GM18520 (cell line): ENCODE data around the gene DNAAF5.

Experiments
- ATAC-seq: cut with Tn5 transposase; IDR thresholded peaks from one replicate; pipeline ENCODE4 v1.9.1; 2021; ENCODE audit not compliant: unreplicated experiment

DNAAF5 gene

DNA sequence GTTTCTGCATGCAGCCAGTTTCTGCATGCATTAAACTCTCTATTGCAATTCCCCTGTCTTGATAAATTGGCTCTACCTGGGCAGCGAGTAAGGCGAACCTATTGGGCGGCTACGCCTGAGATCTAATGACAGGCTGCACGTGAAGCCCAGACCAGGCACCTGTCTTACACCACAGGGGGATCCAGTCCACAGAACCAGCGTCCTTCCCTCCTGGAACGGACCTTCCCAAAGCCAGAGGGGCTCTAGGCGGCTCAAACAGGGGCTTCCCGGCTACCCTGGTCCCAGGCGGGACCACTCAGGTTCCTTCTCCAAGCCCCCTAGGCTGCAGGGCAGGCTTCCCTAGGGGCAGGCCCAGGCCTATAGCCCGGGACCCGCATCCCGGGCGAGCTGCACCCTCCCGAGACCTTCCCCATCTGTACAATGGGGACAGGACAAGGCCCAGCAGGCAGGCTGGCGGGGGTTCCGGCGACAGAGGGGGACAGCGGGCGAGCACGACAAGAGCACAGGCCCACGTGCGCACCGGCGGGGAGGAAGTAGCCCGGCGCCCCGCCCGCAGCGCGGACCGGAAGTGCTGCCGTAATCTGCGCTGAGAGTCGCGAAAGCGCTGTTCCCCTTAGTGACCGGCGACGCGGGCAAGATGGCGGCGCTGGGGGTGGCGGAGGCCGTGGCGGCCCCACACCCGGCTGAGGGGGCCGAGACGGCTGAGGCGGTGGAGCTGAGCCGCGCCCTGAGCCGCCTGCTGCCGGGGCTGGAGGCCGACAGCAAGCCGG, at the start of gene DNAAF5:
TSS of gene DNAAF5 (plus strand) at position 616 of the 770 bp plus-strand sequence. CDS start at position 638, 22 bp downstream.
- ATAC-seq, result peak; percentile 86

DNA sequence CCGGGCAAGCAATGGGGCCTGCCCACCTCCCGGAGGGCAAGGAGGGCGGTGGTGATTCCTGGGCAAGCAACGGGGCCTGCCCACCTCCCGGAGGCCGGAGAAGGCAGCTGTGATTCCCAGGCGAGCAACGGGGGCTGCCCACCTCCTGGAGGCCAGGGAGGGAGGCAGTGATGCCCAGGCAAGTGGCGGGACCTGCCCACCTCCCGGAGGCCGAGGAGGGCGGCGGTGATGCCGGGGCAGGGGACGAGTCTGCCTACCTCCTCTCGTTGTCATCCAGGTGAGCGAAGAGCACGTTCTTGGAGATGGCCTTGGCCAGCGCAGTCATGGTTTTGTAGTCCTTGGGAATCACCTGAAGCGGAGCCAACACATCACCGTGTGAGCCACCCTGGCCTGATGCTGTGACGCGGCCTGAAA, 49.5 kb upstream of the DNAAF5 start:
- no peak for ATAC-seq

DNA sequence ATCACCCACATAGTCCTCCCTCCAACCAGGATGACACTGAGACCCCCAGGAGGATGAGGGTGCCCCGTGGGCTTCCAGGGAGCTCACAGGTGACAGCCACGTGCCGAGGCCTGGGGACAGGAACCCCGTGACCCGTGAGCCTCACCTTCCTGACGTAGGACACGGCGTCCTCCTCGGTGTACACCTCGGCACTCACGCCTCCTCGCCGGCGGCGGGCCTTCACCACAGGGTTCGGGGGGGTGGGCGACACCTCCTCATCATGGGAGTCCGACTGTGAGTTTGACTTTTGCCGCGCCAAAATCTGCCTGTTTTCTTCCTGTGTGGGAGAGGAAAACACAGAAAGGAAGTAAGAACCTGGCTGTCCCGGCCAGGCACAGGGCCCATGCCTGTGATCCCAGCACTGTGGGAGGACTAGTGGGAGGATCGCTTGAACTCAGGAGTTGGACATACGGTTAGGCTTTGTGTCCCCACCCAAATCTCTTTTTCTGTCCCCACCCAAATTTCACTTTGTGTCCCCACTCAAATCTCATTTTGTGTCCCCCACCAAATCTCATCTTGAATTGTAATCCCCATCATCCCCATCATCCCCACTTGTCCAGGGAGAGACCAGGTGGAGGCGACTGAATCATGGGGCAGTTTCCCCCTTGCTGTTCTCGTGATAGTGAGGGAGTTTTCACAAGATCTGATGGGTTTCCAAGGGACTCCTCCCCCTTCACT, 45.9 kb upstream of the DNAAF5 start:
- ATAC-seq, result no peak

DNA sequence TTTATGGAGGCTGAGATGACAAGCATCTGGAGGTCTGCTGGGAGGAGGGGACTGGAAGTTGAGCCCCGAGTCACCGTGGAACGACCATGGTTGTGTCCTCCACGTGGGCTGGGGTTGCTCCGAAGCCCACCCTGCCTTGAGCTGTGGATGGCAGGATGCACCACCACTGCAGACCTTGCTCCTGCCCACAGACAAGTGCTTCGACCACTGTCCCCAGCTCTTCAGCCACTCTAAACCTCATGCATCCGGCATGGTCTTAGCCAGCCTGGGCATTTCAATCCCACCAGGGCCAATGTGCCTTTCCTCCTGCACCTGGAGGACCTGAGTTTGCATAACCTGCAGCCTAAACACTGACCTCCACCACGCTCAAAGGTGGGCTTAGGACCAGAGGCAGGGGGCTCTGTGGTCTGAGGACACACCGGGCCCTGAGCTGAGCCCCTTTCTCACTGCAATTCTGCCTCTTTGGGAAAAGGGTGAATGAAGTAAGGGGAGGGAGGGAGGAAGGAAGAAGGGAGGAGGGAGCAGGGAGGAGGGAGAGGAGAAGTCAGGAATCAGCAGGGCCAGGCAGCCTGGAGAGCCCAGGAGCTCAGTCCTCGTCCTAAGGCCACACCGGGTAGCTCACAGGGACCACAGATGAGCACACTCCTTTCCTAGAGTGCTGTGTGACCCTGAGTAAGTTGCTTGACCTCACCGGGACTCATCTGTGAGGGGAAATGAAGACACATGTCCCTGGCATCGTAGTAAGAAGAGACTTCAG, 44.8 kb upstream of the DNAAF5 start:
- ATAC-seq, result no peak

DNA sequence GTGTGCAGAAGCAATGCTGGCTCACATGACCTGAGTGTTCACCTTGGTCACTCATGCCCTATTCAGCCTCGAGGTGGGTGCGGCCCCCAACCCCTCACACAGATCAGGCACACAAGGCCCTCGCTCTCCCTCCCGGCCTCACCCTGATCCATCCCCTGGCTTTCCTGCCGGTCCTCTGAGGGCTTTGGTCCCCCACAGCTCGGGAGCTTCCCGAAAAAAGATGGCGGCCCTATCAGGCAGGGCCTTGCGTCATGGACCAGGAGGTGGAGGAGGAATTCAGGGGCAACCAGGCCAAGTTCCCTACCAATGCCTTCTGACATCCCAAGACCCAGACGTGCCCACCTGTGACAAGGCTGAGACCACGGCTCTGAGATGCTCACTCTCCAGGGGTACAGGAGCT, 43.7 kb upstream of the DNAAF5 start:
- no peak for ATAC-seq

DNA sequence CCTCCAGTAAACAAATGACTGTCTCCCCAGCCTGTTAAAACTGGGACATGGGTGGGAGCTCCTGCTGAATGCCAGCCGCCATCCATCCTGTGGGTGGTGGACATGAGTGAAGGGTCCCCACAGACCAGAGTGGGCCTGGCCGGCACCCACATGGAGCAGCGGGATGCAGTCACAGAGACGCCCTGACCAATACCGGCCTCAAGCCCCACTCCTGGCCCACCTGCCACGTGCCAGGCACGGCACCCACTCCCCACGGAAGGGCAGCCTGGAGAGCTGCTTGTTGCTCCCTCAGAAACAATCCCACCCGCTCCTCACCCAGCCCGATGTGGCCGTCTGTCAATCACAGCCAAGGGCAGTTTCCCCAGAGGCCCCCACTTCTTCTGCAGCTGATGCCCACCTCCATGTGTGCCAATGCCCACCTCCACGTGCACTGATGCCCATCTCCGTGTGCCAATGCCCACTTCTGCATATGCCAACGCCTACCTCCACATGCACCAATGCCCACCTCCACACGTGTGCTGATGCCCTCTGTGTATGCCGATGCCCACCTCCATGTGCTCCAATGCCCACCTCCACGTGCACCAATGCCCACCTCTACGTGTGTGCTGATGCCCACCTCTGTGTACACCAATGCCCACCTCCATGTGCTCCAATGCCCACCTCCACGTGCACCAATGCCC, 42.8 kb upstream of the DNAAF5 start:
- no peak for ATAC-seq

DNA sequence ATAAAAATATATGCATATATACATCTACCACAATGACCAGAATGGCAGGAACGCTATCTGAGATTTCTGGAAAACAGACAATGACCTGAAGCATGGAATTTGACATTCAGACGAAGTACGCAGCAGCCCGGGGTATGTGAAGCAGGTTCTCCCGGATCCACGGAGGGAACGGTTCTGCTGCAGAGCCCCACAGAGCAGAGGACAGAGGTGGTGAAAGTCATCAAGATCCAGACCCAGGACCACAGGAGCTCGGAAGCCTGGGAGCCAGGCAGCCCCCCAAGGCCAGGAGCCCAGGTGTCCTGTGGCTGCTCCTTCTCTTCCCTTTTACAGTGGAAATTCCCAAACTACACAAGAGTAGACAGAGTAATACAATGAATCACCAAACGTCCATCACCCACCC, 42.1 kb upstream of the DNAAF5 start:
- no peak for ATAC-seq

DNA sequence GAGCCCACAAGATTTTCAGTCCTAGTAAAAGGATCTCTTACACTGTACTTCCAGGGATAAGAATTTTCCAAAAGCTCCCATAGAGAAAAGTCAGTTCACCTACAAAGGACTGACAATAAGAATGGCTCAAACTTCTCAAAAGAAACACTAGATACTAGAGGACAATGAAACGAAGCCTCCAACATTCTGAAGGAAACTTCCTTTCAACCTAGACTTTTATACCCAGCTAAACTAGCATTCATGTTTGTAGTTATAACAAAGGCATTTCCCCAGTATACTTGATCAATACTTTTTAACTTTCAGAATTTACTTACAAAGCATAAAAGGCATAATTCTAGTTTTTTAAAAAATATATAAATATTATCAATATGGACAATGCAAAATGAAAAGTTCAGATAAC, 41.0 kb upstream of the DNAAF5 start:
- no peak for ATAC-seq

DNA sequence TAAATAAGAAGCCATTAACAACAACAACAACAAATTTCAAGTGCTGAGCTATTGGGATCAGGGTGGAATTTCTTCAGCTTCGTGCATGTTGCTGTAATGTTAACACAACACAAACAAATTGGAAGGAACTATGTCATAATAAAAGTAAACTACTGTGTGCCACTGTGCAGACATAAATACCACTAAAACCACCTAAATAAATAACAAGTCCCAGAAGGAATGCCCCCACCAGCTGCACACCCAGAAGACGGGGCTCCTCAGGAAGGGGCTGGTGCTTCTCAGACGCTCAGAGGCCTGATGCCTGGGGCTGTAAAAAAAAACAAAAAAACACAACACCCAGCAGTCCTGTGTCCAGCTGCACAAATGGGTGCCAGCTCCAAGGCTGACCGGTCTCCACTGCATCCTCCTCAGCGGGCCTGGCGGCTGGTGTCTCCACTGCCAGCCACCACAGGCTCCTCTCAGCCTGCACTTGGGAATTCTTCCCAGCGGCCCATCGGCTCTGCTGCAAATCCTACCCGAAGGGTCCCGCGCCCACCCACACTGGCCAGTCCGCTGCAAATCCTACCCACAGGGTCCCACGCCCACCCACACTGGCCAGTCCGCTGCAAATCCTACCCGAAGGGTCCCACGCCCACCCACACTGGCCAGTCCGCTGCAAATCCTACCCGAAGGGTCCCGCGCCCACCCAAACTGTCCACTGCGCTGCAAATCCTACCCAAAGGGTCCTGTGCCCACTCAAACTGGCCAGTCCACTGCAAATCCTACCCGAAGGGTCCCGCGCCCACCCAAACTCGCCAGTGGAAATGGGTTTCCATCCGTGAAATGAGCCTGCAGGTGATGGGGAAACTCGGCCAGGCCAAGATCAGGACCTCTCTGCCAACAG, 35.8 kb upstream of the DNAAF5 start:
- ATAC-seq, result no peak

DNA sequence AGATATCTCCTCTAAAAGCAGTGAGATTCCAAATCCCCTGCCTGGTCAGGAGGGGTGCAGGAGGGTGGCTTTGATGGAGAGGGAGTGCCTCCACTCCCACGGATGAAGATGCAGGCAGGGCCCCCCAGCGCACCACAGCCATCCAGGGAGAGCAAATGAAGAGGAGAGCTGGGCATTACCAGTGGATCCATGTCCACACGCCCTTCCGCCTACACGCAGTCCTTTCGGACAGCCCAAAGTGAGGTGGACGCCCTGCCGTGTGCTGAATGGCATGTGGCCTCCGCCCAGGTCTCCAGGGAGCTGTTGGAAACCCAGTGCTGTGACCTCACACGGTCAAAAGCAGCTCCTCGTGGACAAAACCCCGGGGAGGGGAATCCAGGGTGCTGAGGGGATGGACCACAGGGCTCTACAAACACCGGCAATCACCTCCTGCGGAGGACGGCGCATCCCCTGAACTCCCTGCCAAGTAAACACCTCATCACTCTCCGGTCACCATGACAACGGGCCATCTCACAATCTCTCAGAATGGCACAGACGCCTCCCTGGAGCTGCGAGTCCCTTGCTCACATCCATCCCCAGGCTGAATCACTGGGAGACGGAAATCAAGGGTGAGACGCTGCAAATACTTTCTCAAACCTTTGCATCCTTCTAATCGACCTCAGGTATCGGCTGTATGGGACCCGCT, 35.0 kb upstream of the DNAAF5 start:
- no peak for ATAC-seq

DNA sequence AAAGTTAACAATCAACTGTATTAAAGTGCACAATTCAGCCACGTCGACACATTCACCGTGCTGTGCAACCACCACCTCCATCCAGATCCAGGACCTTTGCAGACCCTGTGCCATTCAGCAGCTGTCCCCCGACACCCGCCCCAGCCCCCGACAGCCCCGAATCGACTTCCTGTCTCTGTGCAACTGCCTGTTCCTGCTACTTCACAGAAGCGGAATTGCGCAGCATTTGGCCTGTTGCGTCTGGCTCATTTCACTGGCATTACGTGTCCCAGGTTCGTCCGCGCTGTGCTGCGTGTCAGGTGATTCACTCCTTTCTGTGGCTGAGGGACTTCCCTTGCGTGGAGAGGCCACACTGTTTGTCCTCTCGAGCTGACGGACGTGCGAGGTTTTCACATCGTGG, 33.2 kb upstream of the DNAAF5 start:
- ATAC-seq, result no peak

DNA sequence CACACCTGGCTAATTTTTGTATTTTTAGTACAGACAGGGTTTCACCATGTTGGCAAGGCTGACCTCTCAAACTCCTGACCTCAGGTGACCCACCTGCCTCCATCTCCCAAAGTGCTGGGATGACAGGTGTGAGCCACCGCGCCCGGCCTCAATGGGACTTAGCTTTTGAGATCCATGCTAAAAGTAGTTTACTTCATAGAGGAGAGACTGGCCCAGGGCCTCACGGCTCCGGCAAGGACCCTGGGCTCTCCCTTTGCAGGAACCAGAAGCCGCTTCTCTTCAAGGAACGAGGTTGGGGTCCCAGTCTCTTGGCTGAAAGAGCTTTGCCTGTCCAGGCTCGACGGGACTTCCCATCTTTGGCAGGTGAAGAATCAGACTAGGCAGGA, 30.1 kb upstream of the DNAAF5 start:
- ATAC-seq, result no peak

DNA sequence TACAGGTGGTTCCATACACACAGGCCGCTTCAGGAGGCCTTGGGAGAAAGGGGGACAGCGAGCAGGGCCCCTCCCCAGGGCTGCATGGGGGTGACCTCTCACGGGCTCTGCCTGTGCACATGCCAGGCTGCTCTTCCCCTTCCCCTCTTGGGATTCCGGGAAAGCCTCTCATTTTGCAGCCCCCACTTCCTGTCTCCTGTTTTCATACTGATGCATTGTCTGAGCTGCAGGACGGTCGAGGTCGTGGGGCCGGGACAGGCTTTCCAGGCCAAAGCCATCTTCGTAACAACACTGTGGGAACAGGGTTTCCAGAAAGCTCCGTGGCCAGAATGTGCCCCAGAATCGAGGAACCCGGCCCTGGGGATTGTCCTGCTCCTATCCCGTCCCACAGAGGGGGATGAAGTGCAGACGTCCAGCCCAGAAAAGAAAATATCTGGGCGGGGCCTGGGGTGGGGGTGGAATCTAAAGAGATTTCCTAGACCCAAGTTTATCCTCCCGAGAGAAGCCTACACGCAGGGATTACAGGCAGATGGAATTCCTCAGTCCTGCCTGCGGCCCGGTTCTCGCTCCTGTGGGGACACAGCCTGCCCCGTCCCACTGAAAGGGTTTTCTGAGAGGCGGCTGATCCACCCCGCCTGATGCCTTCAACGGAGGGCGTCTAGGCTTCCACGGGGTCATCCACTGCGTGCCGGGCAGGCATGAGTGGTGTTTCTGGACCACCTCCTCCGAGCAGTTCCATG, 29.5 kb upstream of the DNAAF5 start:
- no peak for ATAC-seq

DNA sequence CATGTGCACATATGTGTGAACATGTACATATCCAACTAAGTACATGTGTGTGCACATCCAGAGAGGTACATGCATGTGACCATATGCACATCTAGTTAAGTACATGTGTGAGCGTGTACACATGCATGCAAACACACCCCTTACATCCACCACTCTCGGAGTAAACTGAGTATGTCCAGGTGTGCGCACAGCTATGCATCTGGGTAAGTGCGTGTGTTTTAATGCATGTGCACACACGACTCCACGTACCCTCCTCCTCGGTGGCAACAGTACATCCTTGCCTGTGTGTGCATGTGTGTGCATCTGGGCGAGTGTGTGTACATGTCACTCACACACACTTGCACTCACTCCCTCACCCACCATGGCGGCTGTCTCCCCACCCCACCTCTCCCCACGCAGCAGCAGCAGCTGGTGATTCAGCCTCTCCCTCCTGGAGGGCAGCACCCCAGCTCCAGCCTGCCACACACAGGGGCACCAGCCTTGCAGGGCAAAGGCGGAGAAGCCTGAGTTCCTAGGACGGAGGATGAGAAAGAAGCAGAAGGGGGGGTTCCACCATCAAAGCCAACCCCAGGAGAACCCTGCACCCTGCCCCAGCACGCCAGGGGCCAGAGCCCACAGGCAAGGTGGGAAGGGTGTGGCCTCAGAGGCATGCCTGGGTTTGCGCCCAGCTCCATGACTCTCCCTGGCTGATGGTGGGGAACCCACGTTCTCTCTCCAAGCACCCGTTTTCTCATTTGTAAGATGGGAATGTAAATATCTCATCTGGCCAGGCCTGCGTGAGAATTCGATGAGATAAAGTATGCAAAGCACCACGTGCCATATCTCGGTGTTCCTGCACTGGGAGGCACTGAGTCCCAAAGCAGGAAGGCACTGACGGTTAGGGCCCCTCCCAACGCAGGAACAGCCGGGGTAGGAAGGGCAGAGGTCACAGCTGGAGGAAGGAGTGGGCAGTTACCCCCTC, 27.7 kb upstream of the DNAAF5 start:
- no peak for ATAC-seq

DNA sequence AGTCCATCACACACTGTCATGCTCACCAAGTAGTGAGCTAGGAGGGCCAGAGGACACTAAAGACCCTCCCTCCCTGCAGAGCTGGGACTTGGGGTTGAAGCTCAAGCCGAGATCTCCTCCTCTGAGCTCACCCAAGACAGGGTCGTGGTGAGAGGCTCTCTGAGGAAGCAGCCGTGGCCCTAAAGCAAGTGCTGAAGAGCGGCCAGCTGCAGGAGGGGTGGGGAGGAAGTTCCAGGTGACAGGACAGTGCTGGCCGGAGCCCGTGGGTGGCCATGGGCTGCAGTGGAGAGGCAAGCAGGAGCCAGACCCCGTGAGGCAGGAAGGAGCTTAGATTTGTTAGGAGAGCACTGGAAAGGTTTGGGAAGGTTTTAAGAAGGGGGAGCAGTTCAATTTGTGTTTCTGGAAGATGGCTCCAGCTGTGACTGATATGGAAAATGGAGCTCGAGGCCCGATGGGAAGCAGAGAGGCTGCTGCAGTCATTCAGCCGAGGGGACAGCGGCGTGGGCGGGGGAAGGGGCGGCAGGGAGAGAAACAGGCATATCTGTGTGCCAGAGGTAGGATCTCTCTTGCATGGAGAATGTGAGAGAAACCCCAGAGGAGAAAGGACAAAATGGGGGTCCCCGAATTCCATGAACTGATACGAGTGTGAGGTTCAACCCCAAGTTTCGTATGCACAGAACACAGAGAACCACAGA, 26.9 kb upstream of the DNAAF5 start:
- ATAC-seq, result no peak

DNA sequence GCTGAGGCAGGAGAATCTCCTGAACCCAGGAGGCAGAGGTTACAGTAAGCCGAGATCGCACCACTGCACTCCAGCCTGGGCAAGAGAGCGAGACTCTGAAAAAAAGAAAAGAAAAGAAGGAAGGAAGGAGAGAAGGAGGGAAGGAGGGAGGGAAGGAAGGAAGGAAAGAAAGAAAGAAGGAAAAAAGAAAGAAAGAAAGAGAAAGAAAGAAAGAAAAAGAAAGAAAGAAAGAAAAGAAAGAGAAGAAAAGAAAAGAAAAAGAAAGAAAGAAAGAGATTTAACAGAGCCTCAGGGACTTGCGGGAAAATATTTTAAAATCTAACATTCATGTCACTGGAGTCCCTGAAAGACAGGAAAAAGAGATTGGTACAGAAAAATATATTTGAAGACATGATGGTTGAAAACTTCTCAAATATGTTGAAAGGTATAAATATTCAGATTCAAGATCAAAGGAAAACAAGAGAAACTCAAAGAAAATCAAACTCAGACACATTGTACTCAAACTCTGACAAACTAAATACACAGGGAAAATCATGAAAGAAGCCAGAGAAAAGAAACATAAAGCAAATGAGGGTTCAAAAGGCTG, 25.3 kb upstream of the DNAAF5 start:
- ATAC-seq, result no peak

DNA sequence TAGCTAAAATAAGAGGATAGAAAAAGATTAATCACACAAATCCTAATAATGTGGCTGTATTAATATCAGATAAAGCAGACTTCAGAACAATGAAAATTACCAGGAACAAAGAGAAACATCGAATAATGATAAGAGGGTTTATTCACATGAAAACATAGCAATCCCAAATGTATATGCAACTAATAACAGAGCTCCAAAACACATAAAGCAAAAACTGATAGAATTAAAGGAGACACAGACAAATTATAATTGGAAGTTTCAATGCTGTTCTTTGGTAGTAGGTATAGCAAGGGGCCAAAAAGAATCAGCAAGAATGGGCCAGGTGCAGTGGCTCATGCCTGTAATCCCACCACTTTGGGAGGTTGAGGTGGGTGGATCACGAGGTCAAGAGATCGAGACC, 23.4 kb upstream of the DNAAF5 start:
- no peak for ATAC-seq
